Retina (tissue), 1 donor: ENCODE data around the gene EXOC1.
"Not testable (repeated sequence)": the region's sequence is repeated elsewhere in the genome, so short reads cannot be mapped to it uniquely, and the experiment has no call there.

Experiments
- DNase-seq: peaks from one replicate; pipeline ENCODE4 v3.0.0-alpha.2; 2016

The EXOC1 gene

GRCh38 chr4:55912249-55912648, 58.8 kb downstream of the EXOC1 start:
- no peak for DNase-seq

GRCh38 chr4:55920571-55920970, 67.1 kb downstream of the EXOC1 start:
- no peak for DNase-seq

- no peak for DNase-seq
Measured at GRCh38 chr4:55921093-55921492, 67.6 kb downstream of the EXOC1 start.

GRCh38 chr4:55925241-55925640, 71.8 kb downstream of the EXOC1 start:
- DNase-seq = no peak

- no peak for DNase-seq
Measured at GRCh38 chr4:55926610-55927009, 73.2 kb downstream of the EXOC1 start.

GRCh38 chr4:55927803-55928437, 74.5 kb downstream of the EXOC1 start:
- no peak for DNase-seq

GRCh38 chr4:55928846-55929245, 75.4 kb downstream of the EXOC1 start:
- DNase-seq = no peak

GRCh38 chr4:55931043-55931442, 77.6 kb downstream of the EXOC1 start:
- DNase-seq = no peak

- DNase-seq = no peak
Measured at GRCh38 chr4:55931833-55932232, 78.4 kb downstream of the EXOC1 start.

- no peak for DNase-seq
Measured at GRCh38 chr4:55932511-55932910, 79.1 kb downstream of the EXOC1 start.

- no peak for DNase-seq
Measured at GRCh38 chr4:55933611-55934010, 80.2 kb downstream of the EXOC1 start.

GRCh38 chr4:55935907-55936306, 82.5 kb downstream of the EXOC1 start:
- DNase-seq = not testable (repeated sequence)

- no peak for DNase-seq
Measured at GRCh38 chr4:55938481-55938880, 85.0 kb downstream of the EXOC1 start.

GRCh38 chr4:55939421-55939820, 86.0 kb downstream of the EXOC1 start:
- no peak for DNase-seq

- peak; percentile 9 for DNase-seq
Measured at GRCh38 chr4:55941881-55942396, 88.5 kb downstream of the EXOC1 start.

- peak; percentile 3 for DNase-seq
Measured at GRCh38 chr4:55947254-55947882, 93.9 kb downstream of the EXOC1 start.

- DNase-seq = no peak
Measured at GRCh38 chr4:55947912-55948725, 94.7 kb downstream of the EXOC1 start.

GRCh38 chr4:55948726-55949481, 95.5 kb downstream of the EXOC1 start, which contains the start of gene CEP135:
TSS of gene CEP135 (plus strand) at chr4:55948945. CDS start at chr4:55952131, 3,186 bp downstream.
- peak; percentile 98 for DNase-seq

GRCh38 chr4:55949482-55949802, 96.0 kb downstream of the EXOC1 start:
- no peak for DNase-seq

- no peak for DNase-seq
Measured at GRCh38 chr4:55951191-55951922, 97.9 kb downstream of the EXOC1 start.
